OCI-LY3 (cell line): ENCODE measurements around the gene ZNF710.

Source experiments
- EZH2phosphoT487 ChIP-seq: fragments of 200-600 bp; shearing (Covaris generic); IDR thresholded peaks from 2 replicates; pipeline ENCODE4 v1.6.1; 2018; ENCODE audit warnings: antibody characterized with exemption, mixed run types, low read depth
- TF ChIP-seq, protein P1 (sequence below): fragments of 200-600, 300-600 bp; sonication (generic); IDR thresholded peaks from 2 replicates; pipeline ENCODE4 v1.5.1; 2014; ENCODE audit warnings: antibody characterized with exemption, low read length, low read depth

DNA sequence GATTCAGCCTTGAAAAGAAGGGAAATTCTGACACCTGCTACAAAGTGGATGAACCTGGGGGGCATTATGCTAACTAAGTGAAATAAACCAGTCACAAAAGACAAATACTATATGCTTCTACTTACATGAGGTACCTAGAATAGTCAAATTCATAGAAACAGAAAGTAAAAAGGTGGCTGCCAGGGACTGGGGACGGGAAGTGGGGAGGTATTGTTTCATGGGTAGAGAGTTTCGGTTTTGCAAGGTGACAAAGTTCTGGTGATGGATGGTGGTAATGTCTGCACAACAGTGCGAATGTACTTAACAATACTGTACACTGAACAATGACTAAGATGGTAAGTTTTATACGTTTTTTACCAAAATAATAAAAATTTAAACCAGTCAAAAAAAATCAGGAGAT is 96.4 kb downstream of the ZNF710 start:
- TF ChIP-seq, protein P1, sequence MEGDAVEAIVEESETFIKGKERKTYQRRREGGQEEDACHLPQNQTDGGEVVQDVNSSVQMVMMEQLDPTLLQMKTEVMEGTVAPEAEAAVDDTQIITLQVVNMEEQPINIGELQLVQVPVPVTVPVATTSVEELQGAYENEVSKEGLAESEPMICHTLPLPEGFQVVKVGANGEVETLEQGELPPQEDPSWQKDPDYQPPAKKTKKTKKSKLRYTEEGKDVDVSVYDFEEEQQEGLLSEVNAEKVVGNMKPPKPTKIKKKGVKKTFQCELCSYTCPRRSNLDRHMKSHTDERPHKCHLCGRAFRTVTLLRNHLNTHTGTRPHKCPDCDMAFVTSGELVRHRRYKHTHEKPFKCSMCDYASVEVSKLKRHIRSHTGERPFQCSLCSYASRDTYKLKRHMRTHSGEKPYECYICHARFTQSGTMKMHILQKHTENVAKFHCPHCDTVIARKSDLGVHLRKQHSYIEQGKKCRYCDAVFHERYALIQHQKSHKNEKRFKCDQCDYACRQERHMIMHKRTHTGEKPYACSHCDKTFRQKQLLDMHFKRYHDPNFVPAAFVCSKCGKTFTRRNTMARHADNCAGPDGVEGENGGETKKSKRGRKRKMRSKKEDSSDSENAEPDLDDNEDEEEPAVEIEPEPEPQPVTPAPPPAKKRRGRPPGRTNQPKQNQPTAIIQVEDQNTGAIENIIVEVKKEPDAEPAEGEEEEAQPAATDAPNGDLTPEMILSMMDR: no peak
- TF ChIP-seq EZH2phosphoT487: no peak
